OCI-LY3 (cell line): Measurements from ENCODE around the gene KIF5C.

Experiments
- H2AFZ ChIP-seq: fragments of 200-600, 300-600 bp; shearing (Covaris generic); 2 replicates; pipeline ENCODE4 v1.6.0; 2014; ENCODE audit warnings: antibody characterized with exemption, low read depth, low read length
- H3K27ac ChIP-seq: fragments of 200-600, 300-600 bp; sonication (generic); 2 replicates; pipeline ENCODE4 v1.5.1; 2014; ENCODE audit warnings: mild to moderate bottlenecking, low read length, moderate library complexity, mixed read lengths
- H3K27me3 ChIP-seq: fragments of 200-600, 300-600 bp; sonication (generic); 2 replicates; pipeline ENCODE4 v1.6.1; 2014; ENCODE audit warnings: low read depth, low read length, mixed read lengths
- H3K36me3 ChIP-seq: fragments of 200-600, 300-600 bp; sonication (generic); replicated peaks from 2 replicates; pipeline ENCODE3; 2014; ENCODE audit warnings: low read depth, low read length, mixed read lengths
- H3K4me1 ChIP-seq: fragments of 300-600, 200-600 bp; sonication (generic); 2 replicates; pipeline ENCODE4 v1.6.1; 2014; ENCODE audit warnings: low read length, mixed read lengths
- H3K4me2 ChIP-seq: fragments of 200-600, 300-600 bp; sonication (generic); 2 replicates; pipeline ENCODE4 v1.6.1; 2014; ENCODE audit warnings: low read length, mixed read lengths
- H3K4me3 ChIP-seq: fragments of 300-600, 200-600 bp; sonication (generic); 2 replicates; pipeline ENCODE4 v1.5.1; 2014; ENCODE audit warnings: antibody characterized with exemption, mild to moderate bottlenecking, low read length, moderate library complexity
- H3K79me2 ChIP-seq: fragments of 300-600, 200-600 bp; shearing (Covaris generic); 2 replicates; pipeline ENCODE4 v1.6.1; 2014; ENCODE audit warnings: mild to moderate bottlenecking, low read length, mixed read lengths
- H3K9ac ChIP-seq: fragments of 300-600, 200-600 bp; shearing (Covaris generic); 2 replicates; pipeline ENCODE4 v1.6.0; 2014; ENCODE audit warnings: mild to moderate bottlenecking, low read length, moderate library complexity
- H3K9me3 ChIP-seq: fragments of 200-600, 300-600 bp; shearing (Covaris generic); 2 replicates; pipeline ENCODE4 v1.6.1; 2014; ENCODE audit warnings: low read length, mixed read lengths; ENCODE audit not compliant: insufficient read depth
- H4K20me1 ChIP-seq: fragments of 200-600, 300-600 bp; sonication (generic); 2 replicates; pipeline ENCODE4 v1.6.1; 2016; ENCODE audit warnings: low read length, mixed read lengths; ENCODE audit not compliant: insufficient read depth
- EZH2phosphoT487 ChIP-seq: fragments of 200-600 bp; shearing (Covaris generic); IDR thresholded peaks from 2 replicates; pipeline ENCODE4 v1.6.1; 2018; ENCODE audit warnings: antibody characterized with exemption, mixed run types, low read depth
- TF ChIP-seq, protein P1 (sequence below): fragments of 200-600, 300-600 bp; sonication (generic); IDR thresholded peaks from 2 replicates; pipeline ENCODE4 v1.5.1; 2014; ENCODE audit warnings: antibody characterized with exemption, low read length, low read depth

KIF5C gene

DNA sequence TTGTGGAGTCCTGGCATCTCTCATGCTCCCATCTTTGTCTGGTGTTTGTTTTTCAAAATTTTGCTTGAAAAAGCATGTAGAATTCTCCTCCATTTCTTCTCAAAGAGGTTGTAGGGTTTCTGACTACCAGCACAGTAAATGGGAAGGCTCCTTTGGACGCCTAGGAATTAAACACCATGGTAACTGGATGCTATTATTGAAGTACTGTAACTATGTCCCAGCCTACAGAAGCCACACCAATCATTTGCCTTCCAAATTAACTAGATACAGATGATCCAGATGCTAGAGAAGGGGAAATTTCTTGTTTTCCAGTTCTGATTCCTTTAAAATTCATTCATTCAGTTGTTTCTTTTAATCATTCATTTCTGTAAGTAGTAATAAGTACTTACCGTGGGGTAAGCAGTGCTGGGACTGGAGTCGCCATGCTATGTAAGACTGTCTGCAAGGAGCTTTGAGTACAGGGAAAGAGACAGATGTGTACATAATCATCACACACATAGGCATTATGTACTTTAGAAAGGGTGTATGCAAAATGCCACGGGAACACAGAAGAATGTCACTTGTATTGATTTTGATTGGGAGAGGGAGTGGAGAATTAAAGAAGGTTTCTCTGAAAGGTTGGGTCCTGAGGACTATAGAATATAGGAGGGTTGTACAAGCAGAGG is 49.6 kb downstream of the KIF5C start:
- no peaks in the 10 kb centered on the region for H3K9me3 ChIP-seq
- no peaks in the 10 kb centered on the region for H3K36me3 ChIP-seq
- peaks cover 7% of the 10 kb centered on the region; the same call in 1 of the 2 replicates for H3K4me1 ChIP-seq
- H3K27me3 ChIP-seq: no peaks in the 10 kb centered on the region
- H3K4me3 ChIP-seq: no peak overlapping the region
- no peak overlapping the region for H3K9ac ChIP-seq
- TF ChIP-seq, protein P1, sequence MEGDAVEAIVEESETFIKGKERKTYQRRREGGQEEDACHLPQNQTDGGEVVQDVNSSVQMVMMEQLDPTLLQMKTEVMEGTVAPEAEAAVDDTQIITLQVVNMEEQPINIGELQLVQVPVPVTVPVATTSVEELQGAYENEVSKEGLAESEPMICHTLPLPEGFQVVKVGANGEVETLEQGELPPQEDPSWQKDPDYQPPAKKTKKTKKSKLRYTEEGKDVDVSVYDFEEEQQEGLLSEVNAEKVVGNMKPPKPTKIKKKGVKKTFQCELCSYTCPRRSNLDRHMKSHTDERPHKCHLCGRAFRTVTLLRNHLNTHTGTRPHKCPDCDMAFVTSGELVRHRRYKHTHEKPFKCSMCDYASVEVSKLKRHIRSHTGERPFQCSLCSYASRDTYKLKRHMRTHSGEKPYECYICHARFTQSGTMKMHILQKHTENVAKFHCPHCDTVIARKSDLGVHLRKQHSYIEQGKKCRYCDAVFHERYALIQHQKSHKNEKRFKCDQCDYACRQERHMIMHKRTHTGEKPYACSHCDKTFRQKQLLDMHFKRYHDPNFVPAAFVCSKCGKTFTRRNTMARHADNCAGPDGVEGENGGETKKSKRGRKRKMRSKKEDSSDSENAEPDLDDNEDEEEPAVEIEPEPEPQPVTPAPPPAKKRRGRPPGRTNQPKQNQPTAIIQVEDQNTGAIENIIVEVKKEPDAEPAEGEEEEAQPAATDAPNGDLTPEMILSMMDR: no peak
- no peak overlapping the region for H3K27ac ChIP-seq
- H4K20me1 ChIP-seq: no peaks in the 10 kb centered on the region
- H3K79me2 ChIP-seq: no peaks in the 10 kb centered on the region
- H2AFZ ChIP-seq: no peak overlapping the region
- no peak overlapping the region for H3K4me2 ChIP-seq

DNA sequence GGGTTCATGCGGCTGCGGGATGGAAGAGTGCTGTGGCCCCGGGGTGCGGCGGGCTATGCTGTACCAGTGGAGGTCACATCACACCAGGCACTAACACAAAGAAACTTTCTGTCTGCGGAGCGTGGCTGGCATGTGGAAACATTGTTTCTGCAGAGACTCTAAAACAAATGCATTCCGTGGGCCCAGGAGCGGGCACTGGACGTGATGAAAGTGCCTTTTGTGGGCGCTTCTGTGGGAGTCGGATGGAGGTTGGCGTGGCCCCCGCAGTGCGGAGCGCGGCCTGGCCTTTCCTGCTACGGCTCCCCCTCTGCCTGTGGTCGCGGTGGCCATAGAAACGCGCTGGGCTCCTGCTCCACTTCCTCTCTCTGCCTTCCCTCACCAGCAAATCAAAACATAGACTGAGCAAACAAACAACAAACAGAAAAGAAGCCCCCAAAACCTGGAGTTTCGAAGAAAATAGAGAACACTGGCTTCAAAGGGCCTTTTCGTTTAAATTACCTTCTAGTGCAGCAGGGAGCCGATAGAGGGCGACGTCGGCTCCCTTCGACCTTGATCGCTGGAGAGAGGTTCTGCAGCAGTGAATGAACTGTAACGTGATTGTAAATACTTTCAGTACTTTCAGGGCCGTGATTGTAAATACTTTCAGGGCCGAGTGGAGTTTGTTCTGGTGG is 51.4 kb downstream of the KIF5C start:
- H3K79me2 ChIP-seq: no peaks in the 10 kb centered on the region
- peak overlapping the region; percentile 68 for H3K9ac ChIP-seq
- no peaks in the 10 kb centered on the region for H4K20me1 ChIP-seq
- no peaks in the 10 kb centered on the region for H3K36me3 ChIP-seq
- H3K27me3 ChIP-seq: no peaks in the 10 kb centered on the region
- H3K4me1 ChIP-seq: peaks cover 7% of the 10 kb centered on the region; the same call in 1 of the 2 replicates
- H2AFZ ChIP-seq: peak overlapping the region; percentile 88
- TF ChIP-seq, protein P1: peak; percentile 89
- no peak for TF ChIP-seq EZH2phosphoT487
- peak overlapping the region; percentile 76 for H3K4me2 ChIP-seq
- peak overlapping the region; percentile 11; the same call in 1 of the 2 replicates for H3K27ac ChIP-seq
- peak overlapping the region; percentile 77 for H3K4me3 ChIP-seq
- no peaks in the 10 kb centered on the region for H3K9me3 ChIP-seq

DNA sequence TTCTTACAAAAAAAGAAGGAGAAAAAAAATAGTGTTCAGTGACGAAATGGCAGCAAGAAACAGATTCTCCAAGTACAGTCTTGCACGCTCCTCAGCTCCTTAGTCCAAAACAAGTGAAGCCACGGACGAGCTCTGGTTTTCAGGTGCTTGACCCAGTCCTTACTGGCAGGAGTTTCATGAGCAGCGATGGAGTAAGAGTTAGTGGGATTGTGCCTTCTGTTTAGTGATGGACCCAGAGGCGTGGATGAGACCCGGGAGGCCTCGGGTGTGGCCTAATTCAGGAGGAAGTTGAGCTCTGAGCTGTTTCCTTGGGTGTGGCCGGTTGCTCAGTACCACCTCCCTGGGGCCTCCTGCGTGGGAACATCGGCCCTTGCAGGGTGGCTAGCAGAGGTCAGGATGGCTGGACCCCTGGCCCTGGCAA is 52.0 kb downstream of the KIF5C start:
- Histone ChIP-seq H3K9ac (peak overlapping the region; percentile 68), H3K27ac (peak overlapping the region; percentile 11; the same call in 1 of the 2 replicates), H3K27me3 (no peaks in the 10 kb centered on the region)

DNA sequence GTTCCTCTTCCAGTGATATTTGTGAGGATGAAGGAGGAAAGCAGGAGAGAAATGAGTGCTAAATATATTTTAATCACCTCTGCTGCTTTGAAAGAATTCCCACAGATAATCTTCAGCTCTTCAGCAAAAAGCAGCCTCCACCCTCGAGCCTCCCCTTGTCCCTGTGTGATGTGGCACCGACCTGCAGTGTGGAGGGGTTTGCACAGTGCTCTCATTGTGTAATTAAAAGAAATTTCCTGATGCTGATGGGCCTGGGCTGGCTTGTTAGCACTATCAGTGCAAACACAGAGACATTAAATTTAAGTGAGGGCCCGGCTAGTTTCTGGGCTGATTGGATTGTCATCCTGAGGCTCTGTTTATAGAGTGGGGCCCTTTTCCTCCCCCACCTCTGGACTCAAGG is 53.4 kb downstream of the KIF5C start:
- H3K27me3 ChIP-seq: no peaks in the 10 kb centered on the region
- no peak overlapping the region for H3K4me2 ChIP-seq
- TF ChIP-seq EZH2phosphoT487: no peak
- TF ChIP-seq, protein P1: no peak
- no peak overlapping the region for H3K4me3 ChIP-seq
- H2AFZ ChIP-seq: no peak overlapping the region
- H3K36me3 ChIP-seq: no peaks in the 10 kb centered on the region
- no peak overlapping the region for H3K27ac ChIP-seq
- H3K9me3 ChIP-seq: no peaks in the 10 kb centered on the region
- no peaks in the 10 kb centered on the region for H4K20me1 ChIP-seq
- no peak overlapping the region for H3K9ac ChIP-seq
- H3K4me1 ChIP-seq: peaks cover 16% of the 10 kb centered on the region
- no peaks in the 10 kb centered on the region for H3K79me2 ChIP-seq

More for the DNA sequence above, 52.0 kb downstream of the KIF5C start:
- H3K79me2 ChIP-seq: no peaks in the 10 kb centered on the region
- peak overlapping the region; percentile 88 for H2AFZ ChIP-seq
- H3K9me3 ChIP-seq: no peaks in the 10 kb centered on the region
- no peaks in the 10 kb centered on the region for H4K20me1 ChIP-seq
- no peak for TF ChIP-seq EZH2phosphoT487
- TF ChIP-seq, protein P1: no peak
- H3K4me1 ChIP-seq: peaks cover 7% of the 10 kb centered on the region; the same call in 1 of the 2 replicates
- H3K4me2 ChIP-seq: peak overlapping the region; percentile 76
- peak overlapping the region; percentile 77 for H3K4me3 ChIP-seq
- H3K36me3 ChIP-seq: no peaks in the 10 kb centered on the region
